HG02571 (cell line): ENCODE measurements around the gene FOXJ1.
A peak's percentile ranks its signal among the peaks of the same experiment; 100 is the strongest.

Experiments
- ATAC-seq: cut with Tn5 transposase; IDR thresholded peaks from one replicate; pipeline ENCODE4 v1.9.1; 2021; ENCODE audit warnings: mild to moderate bottlenecking, moderate library complexity; ENCODE audit not compliant: unreplicated experiment

FOXJ1 gene

GRCh38 chr17:76124582-76125390 is 16.3 kb downstream of the FOXJ1 start:
- ATAC-seq = no peak

GRCh38 chr17:76123749-76124581 is 17.1 kb downstream of the FOXJ1 start:
- ATAC-seq = no peak

- ATAC-seq = no peak
Observed at GRCh38 chr17:76123191-76123499, 17.9 kb downstream of the FOXJ1 start.

GRCh38 chr17:76122431-76123190 is 18.4 kb downstream of the FOXJ1 start:
- no peak for ATAC-seq

- ATAC-seq = no peak
Observed at GRCh38 chr17:76121932-76122430, 19.1 kb downstream of the FOXJ1 start.

GRCh38 chr17:76120658-76121008 is 20.4 kb downstream of the FOXJ1 start:
- no peak for ATAC-seq

- no peak for ATAC-seq
Observed at GRCh38 chr17:76119409-76120371, 21.4 kb downstream of the FOXJ1 start.

- no peak for ATAC-seq
Observed at GRCh38 chr17:76115138-76115754, 25.8 kb downstream of the FOXJ1 start.

GRCh38 chr17:76111956-76112355 is 29.1 kb downstream of the FOXJ1 start:
- ATAC-seq = no peak

- no peak for ATAC-seq
Observed at GRCh38 chr17:76107509-76107908, 33.5 kb downstream of the FOXJ1 start.

- no peak for ATAC-seq
Observed at GRCh38 chr17:76106703-76107102, 34.3 kb downstream of the FOXJ1 start.

- no peak for ATAC-seq
Observed at GRCh38 chr17:76104896-76105231, 36.2 kb downstream of the FOXJ1 start.

- ATAC-seq = no peak
Observed at GRCh38 chr17:76104140-76104895, 36.7 kb downstream of the FOXJ1 start.

- ATAC-seq = peak; percentile 67
Observed at GRCh38 chr17:76103274-76104139, 37.5 kb downstream of the FOXJ1 start, which contains the start of gene EXOC7. EXOC7 (minus strand) TSS chr17:76103787; CDS start chr17:76103692, 95 bp downstream.

- no peak for ATAC-seq
Observed at GRCh38 chr17:76102944-76103273, 38.1 kb downstream of the FOXJ1 start.

- no peak for ATAC-seq
Observed at GRCh38 chr17:76097716-76098295, 43.2 kb downstream of the FOXJ1 start.

GRCh38 chr17:76095943-76096342 is 45.1 kb downstream of the FOXJ1 start:
- no peak for ATAC-seq

GRCh38 chr17:76094046-76094445 is 47.0 kb downstream of the FOXJ1 start:
- no peak for ATAC-seq
